Colonic mucosa (tissue), 4 donors: Measurements from ENCODE around the gene RBFOX2. TPM values are rescaled to one million over a fixed set of nuclear protein-coding genes. Genes with fewer than 3 reads are reported as not detected.

Experiments
- DNase-seq: peaks from one replicate; pipeline ENCODE4 v3.0.0-alpha.2; 2020
- H3K27ac ChIP-seq: fragments of 200-600 bp; one replicate; pipeline ENCODE4 v1.8.0; 2021
- H3K27me3 ChIP-seq: fragments of 200-600 bp; one replicate; pipeline ENCODE4 v1.8.0; 2021
- H3K36me3 ChIP-seq: fragments of 200-600 bp; one replicate; pipeline ENCODE4 v1.8.0; 2021
- H3K4me1 ChIP-seq: fragments of 200-600 bp; one replicate; pipeline ENCODE4 v1.8.0; 2021; ENCODE audit warnings: mild to moderate bottlenecking
- H3K4me3 ChIP-seq: fragments of 200-600 bp; one replicate; pipeline ENCODE4 v1.8.0; 2021
- H3K9ac ChIP-seq, 2 donors: one replicate each; pipeline ENCODE4 v1.7.0; 2013; ENCODE audit warnings: control low read depth in 2 of 2, low read depth in 2 of 2, low read length in 2 of 2
- H3K9me3 ChIP-seq: fragments of 200-600 bp; one replicate; pipeline ENCODE4 v1.8.0; 2021
- intact Hi-C: fragments of 100-400 bp; cut with DNase I; formaldehyde crosslinking; loops from one replicate; pipeline ENCODE4 v1.14.1; 2022
- total RNA-seq, 2 donors: library from RNA; stranded (reverse); fragmentation: NEBNext Ultra II Directional in 1 of 2; extraction: Animal tissue kit (Norgen Biotek cat#: 25700) in 1 of 2; gene quantifications; one replicate each; pipeline ENCODE4 v1.2.1, GENCODE V29; 2021
- TF ChIP-seq, protein P1 (sequence below): fragments of 200-600 bp; IDR thresholded peaks from one replicate; pipeline ENCODE4 v1.8.0; 2022; ENCODE audit warnings: antibody characterized with exemption, mild to moderate bottlenecking
- donor health status: healthy.
- donor health status: DM: no; HTN: no; CAD: no.
- donor health status: DM: no; HTN: no; CAD: no.

The RBFOX2 gene
- total RNA-seq, 2 donors from 2014 or later, result 44.4 to 60.2 TPM

DNA sequence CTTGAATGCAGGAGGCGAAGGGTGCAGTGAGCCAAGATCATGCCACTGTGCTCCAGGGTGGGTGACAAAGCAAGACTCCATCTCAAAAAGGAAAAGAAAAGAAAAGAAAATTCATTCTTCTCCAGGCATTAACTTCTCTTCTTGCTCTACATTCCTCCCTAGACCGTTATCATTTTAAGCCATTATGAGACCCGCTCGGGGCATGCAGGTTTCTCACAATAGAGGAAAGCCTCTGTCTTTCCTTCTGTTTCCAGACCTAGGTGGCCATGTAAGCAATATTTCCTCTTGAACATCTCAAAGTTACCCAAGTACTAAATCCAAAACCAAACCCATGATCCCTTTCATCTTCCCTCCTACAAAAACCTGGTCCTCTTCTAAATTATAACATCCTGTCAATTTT is 139.6 kb downstream of the RBFOX2 start:
- no peak overlapping the region for H3K9ac ChIP-seq
- no peaks in the 10 kb centered on the region for H3K4me1 ChIP-seq
- no peaks in the 10 kb centered on the region for H3K9me3 ChIP-seq
- H3K27me3 ChIP-seq, result no peaks in the 10 kb centered on the region
- no peak overlapping the region for H3K4me3 ChIP-seq
- H3K27ac ChIP-seq, result no peak overlapping the region
- intact Hi-C loops, result no loop called here
- no peak for DNase-seq
- TF ChIP-seq, protein P1, sequence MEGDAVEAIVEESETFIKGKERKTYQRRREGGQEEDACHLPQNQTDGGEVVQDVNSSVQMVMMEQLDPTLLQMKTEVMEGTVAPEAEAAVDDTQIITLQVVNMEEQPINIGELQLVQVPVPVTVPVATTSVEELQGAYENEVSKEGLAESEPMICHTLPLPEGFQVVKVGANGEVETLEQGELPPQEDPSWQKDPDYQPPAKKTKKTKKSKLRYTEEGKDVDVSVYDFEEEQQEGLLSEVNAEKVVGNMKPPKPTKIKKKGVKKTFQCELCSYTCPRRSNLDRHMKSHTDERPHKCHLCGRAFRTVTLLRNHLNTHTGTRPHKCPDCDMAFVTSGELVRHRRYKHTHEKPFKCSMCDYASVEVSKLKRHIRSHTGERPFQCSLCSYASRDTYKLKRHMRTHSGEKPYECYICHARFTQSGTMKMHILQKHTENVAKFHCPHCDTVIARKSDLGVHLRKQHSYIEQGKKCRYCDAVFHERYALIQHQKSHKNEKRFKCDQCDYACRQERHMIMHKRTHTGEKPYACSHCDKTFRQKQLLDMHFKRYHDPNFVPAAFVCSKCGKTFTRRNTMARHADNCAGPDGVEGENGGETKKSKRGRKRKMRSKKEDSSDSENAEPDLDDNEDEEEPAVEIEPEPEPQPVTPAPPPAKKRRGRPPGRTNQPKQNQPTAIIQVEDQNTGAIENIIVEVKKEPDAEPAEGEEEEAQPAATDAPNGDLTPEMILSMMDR, result no peak
- H3K36me3 ChIP-seq, result no peaks in the 10 kb centered on the region

DNA sequence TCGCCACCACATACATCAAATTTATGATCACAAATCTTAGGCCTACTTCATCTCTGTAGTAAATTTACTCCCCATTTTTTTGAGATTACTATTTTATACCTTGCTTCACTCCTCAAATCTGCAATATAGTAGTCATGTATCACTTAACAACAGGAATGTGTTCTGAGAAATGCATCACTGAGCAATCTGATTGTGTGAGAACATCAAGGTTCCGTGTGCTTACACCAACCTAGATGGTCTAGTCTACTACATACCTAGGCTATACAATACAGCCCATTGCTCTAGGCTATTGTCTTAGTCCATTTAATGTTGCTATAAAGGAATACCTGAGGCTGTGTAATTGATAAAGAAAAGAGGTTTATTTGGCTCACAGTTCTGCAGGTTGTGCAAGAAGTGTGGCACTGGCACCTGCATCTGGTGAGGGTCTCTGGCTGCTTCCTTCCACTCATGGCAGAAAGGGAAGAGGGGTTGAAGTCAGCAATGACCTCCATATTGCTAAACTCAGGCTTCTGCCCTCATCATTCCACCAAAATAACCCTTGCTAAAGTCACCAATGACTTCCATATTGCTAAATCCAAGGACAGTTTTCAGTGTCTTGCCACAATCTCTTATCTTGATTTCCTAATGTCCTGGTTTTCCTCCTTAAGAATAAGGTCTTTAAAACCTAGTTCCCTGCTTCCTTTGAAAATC is 140.3 kb downstream of the RBFOX2 start:
- H3K27ac ChIP-seq, result no peak overlapping the region

DNA sequence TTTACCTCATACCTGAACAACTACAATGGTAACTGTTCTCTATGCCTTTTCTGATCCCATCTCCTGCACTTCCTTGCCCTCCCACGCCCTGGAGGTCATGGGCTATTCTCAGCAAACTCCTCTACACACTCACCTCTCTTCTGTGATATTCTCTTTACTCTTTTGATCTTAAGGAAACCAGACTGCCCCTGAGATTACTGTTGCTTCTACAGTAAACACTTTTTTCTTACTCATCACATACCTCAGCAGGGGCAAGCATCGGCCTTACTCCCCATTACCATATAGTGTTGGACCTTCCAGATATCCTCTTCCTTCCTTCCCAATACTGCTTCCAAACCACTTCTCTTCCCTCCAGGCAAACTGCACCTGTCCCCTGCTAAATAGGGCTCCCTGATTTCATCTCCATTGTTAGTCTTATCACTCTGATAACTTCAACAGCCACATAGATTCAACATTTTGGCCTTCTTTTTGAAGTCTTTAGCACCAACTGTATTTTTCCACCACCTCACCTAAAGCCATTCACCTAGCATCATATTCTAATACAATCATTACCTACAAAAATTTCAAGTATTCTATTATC is 141.2 kb downstream of the RBFOX2 start:
- TF ChIP-seq, protein P1, result no peak
- H3K27ac ChIP-seq, result no peak overlapping the region
- intact Hi-C loops, result no loop called here
- no peaks in the 10 kb centered on the region for H3K36me3 ChIP-seq
- no peak overlapping the region for H3K9ac ChIP-seq
- no peaks in the 10 kb centered on the region for H3K9me3 ChIP-seq
- no peak overlapping the region for H3K4me3 ChIP-seq
- H3K4me1 ChIP-seq, result peaks cover 4% of the 10 kb centered on the region
- DNase-seq, result no peak
- no peaks in the 10 kb centered on the region for H3K27me3 ChIP-seq

More for the DNA sequence above, 140.3 kb downstream of the RBFOX2 start:
- Histone ChIP-seq H3K27me3 (no peaks in the 10 kb centered on the region), H3K9ac (no peak overlapping the region), H3K4me3 (no peak overlapping the region), H3K4me1 (no peaks in the 10 kb centered on the region), H3K9me3 (no peaks in the 10 kb centered on the region), H3K36me3 (no peaks in the 10 kb centered on the region)
- DNase-seq, result no peak
- intact Hi-C loops, result no loop called here
- TF ChIP-seq, protein P1, result no peak

DNA sequence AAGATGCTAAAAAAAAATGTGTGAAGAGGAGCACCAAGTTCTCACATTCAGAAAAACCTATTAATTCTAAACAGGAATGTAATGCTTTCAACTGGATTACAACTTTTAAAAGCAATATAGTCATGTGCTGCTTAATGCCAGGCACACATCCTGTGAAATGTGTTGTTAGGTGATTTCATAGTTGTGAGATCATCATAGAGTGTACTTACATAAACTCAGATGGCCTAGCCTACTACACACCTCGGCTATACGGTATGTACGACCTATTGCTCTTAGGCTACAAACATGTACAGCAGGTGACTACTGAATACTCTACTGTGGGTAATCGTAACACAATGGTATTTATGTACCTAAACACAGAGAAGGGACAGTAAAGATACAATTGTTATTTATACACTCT is 142.3 kb downstream of the RBFOX2 start:
- no peak overlapping the region for H3K27ac ChIP-seq
- TF ChIP-seq, protein P1, result no peak

DNA sequence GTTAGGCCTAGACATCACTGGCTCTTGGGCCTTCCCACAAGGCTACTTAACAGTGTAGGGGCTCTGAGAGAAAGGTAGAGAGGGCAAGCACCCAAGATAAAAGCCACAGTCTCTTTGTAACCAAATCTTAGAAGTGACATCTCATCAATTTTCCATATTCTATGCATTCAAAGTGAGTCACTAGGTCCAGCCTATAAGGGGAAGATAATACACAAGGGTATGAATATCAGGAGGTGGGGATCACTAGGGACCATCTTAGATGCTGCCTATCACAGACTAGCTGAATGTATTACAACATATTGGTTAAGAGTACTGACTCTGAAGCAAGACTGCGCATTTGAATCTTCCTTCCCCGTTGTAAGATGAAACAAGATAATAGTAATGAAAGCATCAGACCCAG is 144.1 kb downstream of the RBFOX2 start:
- intact Hi-C loops, result no loop called here
- TF ChIP-seq, protein P1, result no peak
- Histone ChIP-seq H3K4me3 (no peak overlapping the region), H3K36me3 (no peaks in the 10 kb centered on the region), H3K9ac (no peak overlapping the region), H3K9me3 (no peaks in the 10 kb centered on the region), H3K27ac (no peak overlapping the region), H3K27me3 (no peaks in the 10 kb centered on the region), H3K4me1 (peaks cover 4% of the 10 kb centered on the region)
- DNase-seq, result no peak

More for the DNA sequence above, 142.3 kb downstream of the RBFOX2 start:
- Histone ChIP-seq H3K4me3 (no peak overlapping the region), H3K9ac (no peak overlapping the region), H3K9me3 (no peaks in the 10 kb centered on the region), H3K4me1 (peaks cover 4% of the 10 kb centered on the region), H3K36me3 (no peaks in the 10 kb centered on the region), H3K27me3 (no peaks in the 10 kb centered on the region)
- intact Hi-C loops, result no loop called here
- no peak for DNase-seq
